GM18907 (cell line): ENCODE measurements around the gene BTBD3.

ENCODE experiments used
- ATAC-seq: cut with Tn5 transposase; IDR thresholded peaks from one replicate; pipeline ENCODE4 v1.9.1; 2021; ENCODE audit warnings: mild to moderate bottlenecking, moderate library complexity; ENCODE audit not compliant: unreplicated experiment

Gene BTBD3

GRCh38 chr20:11965602-11966001, 47.9 kb downstream of the BTBD3 start:
- no peak for ATAC-seq

- no peak for ATAC-seq
Observed at GRCh38 chr20:11966186-11966585, 48.5 kb downstream of the BTBD3 start.

GRCh38 chr20:11970243-11970836, 52.6 kb downstream of the BTBD3 start:
- no peak for ATAC-seq

- no peak for ATAC-seq
Observed at GRCh38 chr20:11972478-11972877, 54.8 kb downstream of the BTBD3 start.
